DND-41 (cell line): ENCODE results near the gene RAB3GAP2.

Experiments used
- EZH2 ChIP-seq: IDR thresholded peaks from 3 replicates; pipeline ENCODE4 v1.6.1; 2012; ENCODE audit warnings: borderline replicate concordance, low read depth, mild to moderate bottlenecking, moderate library complexity, low read length, inconsistent platforms; ENCODE audit not compliant: severe bottlenecking
- TF ChIP-seq, protein P1 (sequence below): IDR thresholded peaks from 2 replicates; pipeline ENCODE4 v1.5.1; 2012; ENCODE audit warnings: borderline replicate concordance, low read length, moderate library complexity, mild to moderate bottlenecking; ENCODE audit not compliant: poor library complexity, severe bottlenecking; ENCODE audit errors: extremely low read depth

DNA sequence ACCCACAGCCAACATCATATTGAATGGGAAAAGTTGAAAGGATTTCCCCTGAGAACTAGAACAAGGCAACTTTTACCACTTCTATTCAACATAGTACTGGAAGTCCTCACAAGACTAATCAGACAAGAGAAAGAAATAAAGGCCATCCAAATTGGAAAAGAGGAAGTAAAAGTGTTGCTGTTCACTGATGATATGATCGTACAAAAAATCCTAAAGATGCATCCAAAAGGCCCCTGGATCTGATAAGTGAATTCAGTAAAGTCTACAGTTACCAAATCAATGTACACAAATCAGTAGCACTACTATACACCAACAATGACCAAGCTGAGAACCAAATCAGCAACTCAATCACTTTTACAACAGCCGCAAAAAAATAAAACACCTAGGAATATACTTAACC is 28.3 kb downstream of the RAB3GAP2 start:
- TF ChIP-seq, protein P1, sequence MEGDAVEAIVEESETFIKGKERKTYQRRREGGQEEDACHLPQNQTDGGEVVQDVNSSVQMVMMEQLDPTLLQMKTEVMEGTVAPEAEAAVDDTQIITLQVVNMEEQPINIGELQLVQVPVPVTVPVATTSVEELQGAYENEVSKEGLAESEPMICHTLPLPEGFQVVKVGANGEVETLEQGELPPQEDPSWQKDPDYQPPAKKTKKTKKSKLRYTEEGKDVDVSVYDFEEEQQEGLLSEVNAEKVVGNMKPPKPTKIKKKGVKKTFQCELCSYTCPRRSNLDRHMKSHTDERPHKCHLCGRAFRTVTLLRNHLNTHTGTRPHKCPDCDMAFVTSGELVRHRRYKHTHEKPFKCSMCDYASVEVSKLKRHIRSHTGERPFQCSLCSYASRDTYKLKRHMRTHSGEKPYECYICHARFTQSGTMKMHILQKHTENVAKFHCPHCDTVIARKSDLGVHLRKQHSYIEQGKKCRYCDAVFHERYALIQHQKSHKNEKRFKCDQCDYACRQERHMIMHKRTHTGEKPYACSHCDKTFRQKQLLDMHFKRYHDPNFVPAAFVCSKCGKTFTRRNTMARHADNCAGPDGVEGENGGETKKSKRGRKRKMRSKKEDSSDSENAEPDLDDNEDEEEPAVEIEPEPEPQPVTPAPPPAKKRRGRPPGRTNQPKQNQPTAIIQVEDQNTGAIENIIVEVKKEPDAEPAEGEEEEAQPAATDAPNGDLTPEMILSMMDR, result no peak
- no peak for TF ChIP-seq EZH2
